GM19239 (cell line): ENCODE data around the gene CAPRIN1.

Experiments
- DNase-seq: peaks from one replicate; pipeline ENCODE4 v3.0.0; 2011; ENCODE audit warnings: low spot score; ENCODE audit not compliant: insufficient read length
- FAIRE-seq: peaks from 2 replicates; lab custom pipeline; 2011; peaks lifted over from hg19 to GRCh38; lab: Jason Lieb, UNC

Gene CAPRIN1, protein sequence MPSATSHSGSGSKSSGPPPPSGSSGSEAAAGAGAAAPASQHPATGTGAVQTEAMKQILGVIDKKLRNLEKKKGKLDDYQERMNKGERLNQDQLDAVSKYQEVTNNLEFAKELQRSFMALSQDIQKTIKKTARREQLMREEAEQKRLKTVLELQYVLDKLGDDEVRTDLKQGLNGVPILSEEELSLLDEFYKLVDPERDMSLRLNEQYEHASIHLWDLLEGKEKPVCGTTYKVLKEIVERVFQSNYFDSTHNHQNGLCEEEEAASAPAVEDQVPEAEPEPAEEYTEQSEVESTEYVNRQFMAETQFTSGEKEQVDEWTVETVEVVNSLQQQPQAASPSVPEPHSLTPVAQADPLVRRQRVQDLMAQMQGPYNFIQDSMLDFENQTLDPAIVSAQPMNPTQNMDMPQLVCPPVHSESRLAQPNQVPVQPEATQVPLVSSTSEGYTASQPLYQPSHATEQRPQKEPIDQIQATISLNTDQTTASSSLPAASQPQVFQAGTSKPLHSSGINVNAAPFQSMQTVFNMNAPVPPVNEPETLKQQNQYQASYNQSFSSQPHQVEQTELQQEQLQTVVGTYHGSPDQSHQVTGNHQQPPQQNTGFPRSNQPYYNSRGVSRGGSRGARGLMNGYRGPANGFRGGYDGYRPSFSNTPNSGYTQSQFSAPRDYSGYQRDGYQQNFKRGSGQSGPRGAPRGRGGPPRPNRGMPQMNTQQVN

GRCh38 chr11:34051349-34052035 is at the start of gene CAPRIN1:
TSS of gene CAPRIN1 (plus strand) at chr11:34051731. CDS start at chr11:34052421, 690 bp downstream.
- peak; percentile 85 for DNase-seq

GRCh38 chr11:34002420-34002819 is 49.1 kb upstream of the CAPRIN1 start:
- DNase-seq = no peak
- no peak for FAIRE-seq

More at GRCh38 chr11:34051349-34052035, at the start of gene CAPRIN1:
- peak; percentile 93 for FAIRE-seq

DNA sequence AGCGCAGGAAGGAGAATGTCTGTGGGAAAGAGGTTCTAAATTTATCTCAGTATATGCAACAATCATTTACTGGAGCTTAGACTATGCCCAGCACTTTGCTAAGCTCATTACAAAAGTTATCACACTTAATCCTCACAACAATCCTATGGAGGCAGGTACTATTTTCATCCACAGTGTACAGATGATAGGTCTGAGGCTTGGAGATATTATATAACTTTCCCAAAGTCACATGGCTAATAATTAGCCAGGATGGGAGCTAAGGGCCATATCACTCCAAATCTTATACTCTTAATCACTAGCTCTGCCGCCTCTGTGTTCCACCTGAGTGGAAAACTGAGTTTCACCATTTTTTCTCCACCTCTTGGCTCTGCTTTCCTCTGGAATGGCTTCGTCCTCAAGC is 47.3 kb upstream of the CAPRIN1 start:
- DNase-seq = no peak
- no peak for FAIRE-seq

GRCh38 chr11:34006876-34007275 is 44.7 kb upstream of the CAPRIN1 start:
- FAIRE-seq = no peak

GRCh38 chr11:34012734-34013133 is 38.8 kb upstream of the CAPRIN1 start:
- FAIRE-seq = no peak
- no peak for DNase-seq

More at GRCh38 chr11:34006876-34007275, 44.7 kb upstream of the CAPRIN1 start:
- no peak for DNase-seq

GRCh38 chr11:34013898-34014571 is 37.5 kb upstream of the CAPRIN1 start:
- DNase-seq = no peak
- FAIRE-seq = no peak

DNA sequence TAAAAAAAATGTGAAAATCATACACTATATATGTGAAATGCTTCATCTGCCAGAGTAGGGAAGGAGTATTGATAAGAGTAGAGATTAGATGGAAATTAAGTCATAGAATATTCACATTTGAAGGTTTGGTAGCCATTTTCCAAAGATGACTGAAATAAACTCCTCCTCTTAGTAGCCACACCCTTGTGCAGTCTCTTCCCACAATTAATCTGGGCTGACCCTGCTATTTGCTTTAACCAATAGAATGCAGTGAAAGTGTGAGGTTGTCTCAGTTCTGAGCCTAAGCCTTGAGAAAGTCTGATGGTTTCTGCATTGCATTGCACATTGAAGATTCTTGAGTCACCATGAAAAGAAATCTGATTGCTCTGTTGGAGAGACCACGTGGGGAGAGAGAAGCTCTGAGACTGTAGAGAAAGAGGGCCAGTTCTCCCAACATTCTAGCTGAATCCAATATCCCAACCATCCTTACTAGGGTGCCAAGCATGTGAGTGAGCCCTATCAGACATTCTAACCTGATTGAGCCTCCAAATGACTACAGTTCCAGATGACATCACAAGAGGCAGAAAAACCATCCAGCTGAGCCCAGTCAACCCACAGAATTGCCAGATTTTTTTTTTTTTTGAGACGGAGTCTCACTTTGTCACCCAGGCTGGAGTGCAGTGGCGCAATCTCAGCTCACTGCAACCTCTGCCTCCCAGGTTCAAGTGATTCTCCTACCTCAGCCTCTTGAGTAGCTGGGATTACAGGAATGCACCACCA is 29.4 kb upstream of the CAPRIN1 start:
- no peak for FAIRE-seq
- DNase-seq = no peak

GRCh38 chr11:34026432-34026831 is 25.1 kb upstream of the CAPRIN1 start:
- DNase-seq (no peak), FAIRE-seq (no peak)

- no peak for FAIRE-seq
- DNase-seq = no peak
Measured at GRCh38 chr11:34027516-34028408, 23.8 kb upstream of the CAPRIN1 start.

DNA sequence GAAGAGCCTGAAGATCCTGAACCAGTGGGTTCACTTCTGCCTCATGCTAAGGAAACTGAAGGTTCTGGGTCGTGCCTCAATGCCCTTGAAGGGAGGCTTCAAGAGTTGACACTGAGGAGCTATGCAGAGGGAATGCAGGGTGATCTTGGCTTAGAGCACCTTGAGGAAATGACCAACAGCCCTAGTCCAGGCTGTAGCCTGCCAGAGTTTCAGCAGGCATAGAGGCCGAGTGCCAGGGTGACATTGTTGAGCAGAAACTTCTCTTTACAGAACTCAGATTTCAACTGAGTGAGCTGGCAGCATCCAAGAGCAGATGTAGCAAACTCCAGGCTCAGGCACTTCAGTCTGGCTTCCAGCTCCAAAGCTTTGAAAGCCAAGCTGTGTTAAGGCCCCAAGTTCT is 23.1 kb upstream of the CAPRIN1 start:
- FAIRE-seq (no peak), DNase-seq (no peak)

DNA sequence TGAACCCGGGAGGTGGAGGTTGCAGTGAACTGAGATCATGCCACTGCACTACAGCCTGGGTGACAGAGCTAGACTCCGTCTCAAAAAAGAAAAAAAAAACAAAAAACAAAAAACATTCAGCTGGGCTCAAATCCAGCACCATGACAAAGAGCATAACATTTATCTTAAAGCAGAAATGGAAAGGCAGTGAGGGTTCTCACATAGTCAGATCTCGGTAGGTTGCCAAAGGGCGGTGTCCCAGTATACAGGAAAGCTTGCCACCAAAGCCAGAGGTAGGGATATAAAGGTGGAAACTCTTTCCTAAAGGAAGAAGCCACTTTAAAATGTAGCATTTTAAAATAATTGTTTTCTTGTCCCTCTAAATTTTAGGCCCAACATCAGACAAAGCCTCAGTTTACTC is 22.4 kb upstream of the CAPRIN1 start:
- no peak for FAIRE-seq
- no peak for DNase-seq

DNA sequence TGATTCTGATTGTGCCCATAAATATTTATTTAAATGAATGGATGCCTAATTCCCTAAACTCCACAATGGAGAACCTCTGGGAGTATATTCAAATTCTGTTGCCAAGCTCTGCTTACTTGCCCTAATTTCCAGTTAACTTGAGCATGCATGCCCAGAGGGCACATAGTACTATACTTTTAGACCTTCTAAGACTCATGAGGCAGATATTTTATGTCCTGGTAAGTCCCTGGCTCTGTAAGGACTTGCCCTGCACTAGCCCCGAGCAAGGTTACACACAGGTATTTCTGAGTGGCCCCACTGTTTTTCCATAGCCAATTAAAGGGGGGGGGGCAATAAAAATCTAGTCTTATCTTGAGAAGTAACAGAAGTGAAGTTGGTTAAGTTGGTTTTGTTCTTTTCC is 21.1 kb upstream of the CAPRIN1 start:
- no peak for DNase-seq
- FAIRE-seq = no peak

- no peak for FAIRE-seq
- DNase-seq = no peak
Measured at GRCh38 chr11:34033399-34033798, 18.1 kb upstream of the CAPRIN1 start.

GRCh38 chr11:34034053-34034452 is 17.5 kb upstream of the CAPRIN1 start:
- FAIRE-seq = no peak
- DNase-seq = no peak

- FAIRE-seq (no peak), DNase-seq (no peak)
Measured at GRCh38 chr11:34036456-34036855, 15.1 kb upstream of the CAPRIN1 start.

DNA sequence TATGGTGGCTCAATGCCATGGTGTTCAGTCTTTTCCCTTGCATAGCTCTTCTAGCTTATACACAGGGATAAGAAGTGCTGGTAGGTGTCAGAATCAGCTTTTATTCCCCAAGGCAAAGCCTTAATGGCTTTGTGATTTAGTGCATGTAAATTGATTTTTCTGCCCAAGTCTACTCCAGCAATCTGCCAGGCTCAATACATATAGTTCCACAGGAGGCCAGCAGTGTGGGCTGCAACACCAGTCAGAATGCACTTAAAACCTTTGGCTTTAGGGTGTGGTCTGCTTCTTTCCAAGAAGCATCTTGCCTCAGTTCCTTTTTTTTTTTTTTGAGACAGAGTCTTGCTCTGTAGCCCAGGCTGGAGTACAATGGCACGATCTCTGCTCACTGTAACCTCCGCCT is 14.5 kb upstream of the CAPRIN1 start:
- DNase-seq = no peak

GRCh38 chr11:34040571-34040970 is 11.0 kb upstream of the CAPRIN1 start:
- no peak for DNase-seq
- FAIRE-seq = no peak

More for the DNA sequence above, 14.5 kb upstream of the CAPRIN1 start:
- no peak for FAIRE-seq

DNA sequence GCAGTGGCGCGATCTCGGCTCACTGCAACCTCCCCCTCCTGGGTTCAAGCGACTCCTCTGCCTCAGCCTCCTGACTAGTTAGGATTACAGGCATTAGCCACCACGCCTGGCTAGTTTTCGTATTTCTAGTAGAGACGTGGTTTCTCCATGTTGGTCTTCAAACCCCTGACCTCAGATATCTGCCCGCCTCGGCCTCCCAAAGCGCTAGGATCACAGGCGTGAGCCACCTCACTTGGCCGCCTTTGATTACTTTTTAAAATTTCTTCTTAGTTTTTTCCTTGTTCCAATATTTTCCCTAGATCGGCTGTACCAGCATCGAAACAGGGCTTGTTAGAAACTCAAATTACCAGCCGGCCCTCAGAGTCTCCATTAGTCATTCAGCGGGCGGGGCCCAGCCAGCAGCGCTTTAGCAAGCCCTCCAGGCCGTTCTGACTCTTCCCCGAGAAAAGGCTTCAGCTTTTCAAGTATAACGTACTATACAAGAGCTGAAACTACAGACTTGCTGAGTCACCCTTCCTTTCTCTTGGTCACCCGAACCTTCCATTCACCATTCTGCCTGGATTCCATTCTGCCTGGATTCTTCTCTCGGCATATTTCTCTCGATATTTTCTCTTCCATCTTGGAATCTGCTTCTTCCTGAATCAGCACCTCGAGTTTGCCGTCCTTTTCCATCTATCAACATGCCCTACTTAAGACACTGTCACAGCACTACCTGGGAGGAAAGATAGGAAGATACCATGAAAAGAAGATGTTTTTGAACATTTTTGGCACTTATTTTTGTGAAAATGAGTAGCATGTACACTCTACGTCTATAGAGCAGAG is 6.7 kb upstream of the CAPRIN1 start:
- no peak for DNase-seq
- FAIRE-seq = no peak
